ENCODE results near the gene PTPRF.

The PTPRF gene

GRCh38 chr1:43563876-43564539 lies 33.3 kb downstream of the PTPRF start:
- Histone ChIP-seq H3K4me3 (ENCODE audit: low read depth, low read length) (no peak overlapping the region), H3K9ac (ENCODE audit: low read depth, low read length) (no peak overlapping the region), H3K9me3 (ENCODE audit: control insufficient read depth, insufficient read depth, low read length) (no peaks in the 10 kb centered on the region), H3K27me3 (ENCODE audit: control insufficient read depth, insufficient read depth, low read length) (no peaks in the 10 kb centered on the region), H3K4me1 (ENCODE audit: control insufficient read depth, insufficient read depth, low read length) (peaks cover 12% of the 10 kb centered on the region), H3K36me3 (ENCODE audit: control insufficient read depth, insufficient read depth, low read length) (peaks cover 13% of the 10 kb centered on the region)

DNA sequence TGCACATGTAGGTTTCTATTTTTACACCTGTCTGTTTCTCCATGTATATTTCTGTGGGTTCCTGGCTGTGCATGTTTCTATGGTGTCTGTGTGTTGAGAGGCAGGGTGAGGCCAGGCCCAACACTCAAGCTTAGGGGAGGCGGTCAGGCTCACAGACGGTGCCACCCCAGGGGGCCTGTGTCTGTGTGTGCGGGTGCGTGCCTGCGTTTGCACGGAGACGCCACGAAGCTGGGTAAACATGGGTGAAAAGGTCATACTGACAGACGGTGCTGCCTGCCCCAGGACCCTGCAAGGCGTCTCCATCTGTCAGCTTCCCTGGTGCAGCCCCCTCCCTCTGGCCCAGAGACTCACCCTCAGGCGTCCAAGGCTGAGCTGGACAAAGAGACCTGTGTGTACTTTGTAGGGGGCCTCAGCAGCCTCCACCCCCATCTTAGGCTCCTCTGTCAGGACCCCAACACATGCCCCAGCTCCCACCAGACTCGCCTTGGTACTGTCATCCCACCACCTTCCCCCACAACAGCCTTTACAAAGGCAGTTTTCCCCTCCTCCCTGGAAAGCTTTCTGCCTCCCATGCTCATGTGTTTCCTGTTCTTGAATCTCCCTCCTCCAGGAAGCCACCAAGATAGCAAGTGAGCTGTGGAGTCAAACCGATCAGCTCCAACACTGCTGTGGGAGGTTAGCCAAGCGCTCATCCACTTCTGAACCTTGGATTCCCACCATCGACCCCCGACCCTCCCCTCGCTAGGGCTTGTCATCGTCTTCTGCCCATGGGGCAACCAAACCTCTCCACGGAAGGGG lies 34.1 kb downstream of the PTPRF start:
- no peaks in the 10 kb centered on the region for H3K9me3 ChIP-seq (ENCODE audit: control insufficient read depth, insufficient read depth, low read length)
- peak overlapping the region; percentile 41 for H3K9ac ChIP-seq (ENCODE audit: low read depth, low read length)
- peaks cover 12% of the 10 kb centered on the region for H3K4me1 ChIP-seq (ENCODE audit: control insufficient read depth, insufficient read depth, low read length)
- H3K36me3 ChIP-seq (ENCODE audit: control insufficient read depth, insufficient read depth, low read length), result peaks cover 20% of the 10 kb centered on the region
- no peaks in the 10 kb centered on the region for H3K27me3 ChIP-seq (ENCODE audit: control insufficient read depth, insufficient read depth, low read length)
- H3K4me3 ChIP-seq (ENCODE audit: low read depth, low read length), result peak overlapping the region; percentile 39

GRCh38 chr1:43565600-43566360 lies 35.1 kb downstream of the PTPRF start:
- Histone ChIP-seq H3K4me1 (ENCODE audit: control insufficient read depth, insufficient read depth, low read length) (peaks cover 12% of the 10 kb centered on the region), H3K9me3 (ENCODE audit: control insufficient read depth, insufficient read depth, low read length) (no peaks in the 10 kb centered on the region), H3K4me3 (ENCODE audit: low read depth, low read length) (peak overlapping the region; percentile 39), H3K36me3 (ENCODE audit: control insufficient read depth, insufficient read depth, low read length) (peaks cover 25% of the 10 kb centered on the region), H3K27me3 (ENCODE audit: control insufficient read depth, insufficient read depth, low read length) (no peaks in the 10 kb centered on the region), H3K9ac (ENCODE audit: low read depth, low read length) (peak overlapping the region; percentile 41)

- Histone ChIP-seq H3K27me3 (ENCODE audit: control insufficient read depth, insufficient read depth, low read length) (no peaks in the 10 kb centered on the region), H3K36me3 (ENCODE audit: control insufficient read depth, insufficient read depth, low read length) (peaks cover 26% of the 10 kb centered on the region), H3K4me1 (ENCODE audit: control insufficient read depth, insufficient read depth, low read length) (peaks cover 12% of the 10 kb centered on the region), H3K4me3 (ENCODE audit: low read depth, low read length) (peak overlapping the region; percentile 39), H3K9ac (ENCODE audit: low read depth, low read length) (no peak overlapping the region), H3K9me3 (ENCODE audit: control insufficient read depth, insufficient read depth, low read length) (no peaks in the 10 kb centered on the region)
Observed at GRCh38 chr1:43566382-43567044, 35.8 kb downstream of the PTPRF start.

GRCh38 chr1:43569175-43569574 lies 38.5 kb downstream of the PTPRF start:
- no peaks in the 10 kb centered on the region for H3K27me3 ChIP-seq (ENCODE audit: control insufficient read depth, insufficient read depth, low read length)
- H3K9ac ChIP-seq (ENCODE audit: low read depth, low read length), result no peak overlapping the region
- H3K9me3 ChIP-seq (ENCODE audit: control insufficient read depth, insufficient read depth, low read length), result no peaks in the 10 kb centered on the region
- peaks cover 34% of the 10 kb centered on the region for H3K36me3 ChIP-seq (ENCODE audit: control insufficient read depth, insufficient read depth, low read length)
- peaks cover 11% of the 10 kb centered on the region for H3K4me1 ChIP-seq (ENCODE audit: control insufficient read depth, insufficient read depth, low read length)
- H3K4me3 ChIP-seq (ENCODE audit: low read depth, low read length), result no peak overlapping the region

DNA sequence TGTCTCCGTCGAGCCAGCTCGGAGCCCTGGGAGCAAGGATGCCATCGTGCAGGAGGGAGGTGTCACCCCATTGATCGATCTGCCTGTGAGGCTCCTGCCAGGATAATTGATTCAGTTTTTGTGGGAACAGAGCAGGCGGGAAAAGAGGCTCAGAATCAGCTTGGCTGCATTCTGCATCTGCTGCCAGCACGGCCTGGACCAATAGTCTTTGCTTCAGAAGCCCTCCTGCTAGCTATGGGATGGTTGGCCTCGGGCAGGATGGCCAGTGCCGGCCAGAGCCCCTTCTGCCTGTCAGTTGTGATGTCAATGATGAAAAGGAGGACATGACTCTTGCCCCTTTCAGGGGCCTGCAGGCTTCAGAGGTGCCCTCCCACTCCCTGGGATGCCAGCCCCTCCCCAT lies 39.6 kb downstream of the PTPRF start:
- Histone ChIP-seq H3K4me1 (ENCODE audit: control insufficient read depth, insufficient read depth, low read length) (peaks cover under 1% of the 10 kb centered on the region), H3K4me3 (ENCODE audit: low read depth, low read length) (no peak overlapping the region), H3K27me3 (ENCODE audit: control insufficient read depth, insufficient read depth, low read length) (no peaks in the 10 kb centered on the region), H3K9ac (ENCODE audit: low read depth, low read length) (no peak overlapping the region), H3K36me3 (ENCODE audit: control insufficient read depth, insufficient read depth, low read length) (peaks cover 34% of the 10 kb centered on the region), H3K9me3 (ENCODE audit: control insufficient read depth, insufficient read depth, low read length) (no peaks in the 10 kb centered on the region)

- Histone ChIP-seq H3K4me3 (ENCODE audit: low read depth, low read length) (no peak overlapping the region), H3K4me1 (ENCODE audit: control insufficient read depth, insufficient read depth, low read length) (no peaks in the 10 kb centered on the region), H3K9ac (ENCODE audit: low read depth, low read length) (no peak overlapping the region), H3K9me3 (ENCODE audit: control insufficient read depth, insufficient read depth, low read length) (no peaks in the 10 kb centered on the region), H3K36me3 (ENCODE audit: control insufficient read depth, insufficient read depth, low read length) (peaks cover 34% of the 10 kb centered on the region), H3K27me3 (ENCODE audit: control insufficient read depth, insufficient read depth, low read length) (no peaks in the 10 kb centered on the region)
Observed at GRCh38 chr1:43570715-43571114, 40.0 kb downstream of the PTPRF start.

DNA sequence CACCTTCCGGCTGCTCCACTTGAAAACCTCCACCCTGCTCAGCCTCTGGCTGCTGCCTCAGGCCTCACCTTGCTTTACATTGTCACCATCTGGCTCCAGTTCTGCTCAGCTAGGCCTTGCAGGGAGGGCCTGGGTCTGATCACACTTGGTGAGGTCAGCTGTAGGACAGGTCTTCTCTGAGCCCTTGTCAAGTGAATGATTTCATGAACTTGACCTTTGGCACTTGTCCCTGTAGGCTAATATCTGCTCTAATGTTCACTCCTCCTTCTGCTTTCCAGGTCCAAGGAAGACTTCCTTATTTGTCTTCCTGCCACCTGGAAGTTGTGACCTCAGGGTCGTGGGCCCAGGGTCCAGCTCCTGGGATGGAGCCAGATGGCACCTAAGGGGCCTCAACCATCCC lies 41.4 kb downstream of the PTPRF start:
- Histone ChIP-seq H3K27me3 (ENCODE audit: control insufficient read depth, insufficient read depth, low read length) (no peaks in the 10 kb centered on the region), H3K4me3 (ENCODE audit: low read depth, low read length) (no peak overlapping the region), H3K9me3 (ENCODE audit: control insufficient read depth, insufficient read depth, low read length) (no peaks in the 10 kb centered on the region), H3K4me1 (ENCODE audit: control insufficient read depth, insufficient read depth, low read length) (no peaks in the 10 kb centered on the region), H3K9ac (ENCODE audit: low read depth, low read length) (no peak overlapping the region), H3K36me3 (ENCODE audit: control insufficient read depth, insufficient read depth, low read length) (peaks cover 34% of the 10 kb centered on the region)

DNA sequence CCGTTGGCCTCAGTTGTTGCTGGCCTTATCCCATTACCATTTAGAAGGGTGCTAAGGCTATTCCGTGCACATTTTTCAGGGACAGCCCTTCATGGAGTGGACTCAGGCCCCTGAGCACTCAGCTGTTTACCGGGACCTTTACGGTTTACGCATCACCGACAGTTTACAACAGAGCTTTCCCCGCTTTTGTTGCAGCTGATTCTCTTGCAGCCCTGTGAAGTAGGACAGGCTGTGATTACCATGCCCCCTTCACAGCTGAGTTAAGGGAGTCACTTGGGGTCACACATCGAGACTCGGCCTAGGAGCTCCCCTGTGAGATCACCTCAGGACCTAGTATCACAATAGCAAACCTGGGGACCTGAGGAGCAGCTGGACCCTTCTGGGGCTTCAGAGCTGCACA lies 41.9 kb downstream of the PTPRF start:
- Histone ChIP-seq H3K9ac (ENCODE audit: low read depth, low read length) (no peak overlapping the region), H3K4me3 (ENCODE audit: low read depth, low read length) (no peak overlapping the region), H3K4me1 (ENCODE audit: control insufficient read depth, insufficient read depth, low read length) (no peaks in the 10 kb centered on the region), H3K9me3 (ENCODE audit: control insufficient read depth, insufficient read depth, low read length) (no peaks in the 10 kb centered on the region), H3K27me3 (ENCODE audit: control insufficient read depth, insufficient read depth, low read length) (no peaks in the 10 kb centered on the region), H3K36me3 (ENCODE audit: control insufficient read depth, insufficient read depth, low read length) (peaks cover 34% of the 10 kb centered on the region)

- Histone ChIP-seq H3K36me3 (ENCODE audit: control insufficient read depth, insufficient read depth, low read length) (peaks cover 36% of the 10 kb centered on the region), H3K4me1 (ENCODE audit: control insufficient read depth, insufficient read depth, low read length) (no peaks in the 10 kb centered on the region), H3K9ac (ENCODE audit: low read depth, low read length) (no peak overlapping the region), H3K9me3 (ENCODE audit: control insufficient read depth, insufficient read depth, low read length) (no peaks in the 10 kb centered on the region), H3K4me3 (ENCODE audit: low read depth, low read length) (no peak overlapping the region), H3K27me3 (ENCODE audit: control insufficient read depth, insufficient read depth, low read length) (no peaks in the 10 kb centered on the region)
Observed at GRCh38 chr1:43573066-43573800, 42.5 kb downstream of the PTPRF start.

DNA sequence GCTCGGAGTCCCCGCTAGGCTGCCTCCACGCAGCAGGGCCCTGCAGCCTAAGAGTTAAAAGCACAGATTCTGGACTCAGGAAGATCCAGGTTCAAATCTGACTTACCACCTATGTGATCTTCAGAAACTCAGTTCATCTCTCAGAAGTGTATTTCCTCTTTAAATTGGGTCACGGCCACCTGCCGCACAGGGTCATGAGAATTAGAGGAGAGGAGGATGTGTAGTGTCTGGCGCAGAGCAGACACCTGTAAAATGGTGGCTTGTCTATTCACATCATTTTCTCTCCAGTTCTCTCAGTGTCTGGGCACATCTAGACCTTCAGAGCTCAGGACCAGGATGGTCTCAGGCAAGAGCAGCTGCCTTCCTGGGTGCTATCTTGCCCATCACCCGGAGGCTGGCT lies 45.8 kb downstream of the PTPRF start:
- H3K9me3 ChIP-seq (ENCODE audit: control insufficient read depth, insufficient read depth, low read length), result no peaks in the 10 kb centered on the region
- no peaks in the 10 kb centered on the region for H3K4me1 ChIP-seq (ENCODE audit: control insufficient read depth, insufficient read depth, low read length)
- peaks cover 27% of the 10 kb centered on the region for H3K36me3 ChIP-seq (ENCODE audit: control insufficient read depth, insufficient read depth, low read length)
- H3K9ac ChIP-seq (ENCODE audit: low read depth, low read length), result no peak overlapping the region
- H3K4me3 ChIP-seq (ENCODE audit: low read depth, low read length), result no peak overlapping the region
- no peaks in the 10 kb centered on the region for H3K27me3 ChIP-seq (ENCODE audit: control insufficient read depth, insufficient read depth, low read length)

All from iPS-15b (cell line).